ENCODE results near the gene GBF1.

Gene GBF1

DNA sequence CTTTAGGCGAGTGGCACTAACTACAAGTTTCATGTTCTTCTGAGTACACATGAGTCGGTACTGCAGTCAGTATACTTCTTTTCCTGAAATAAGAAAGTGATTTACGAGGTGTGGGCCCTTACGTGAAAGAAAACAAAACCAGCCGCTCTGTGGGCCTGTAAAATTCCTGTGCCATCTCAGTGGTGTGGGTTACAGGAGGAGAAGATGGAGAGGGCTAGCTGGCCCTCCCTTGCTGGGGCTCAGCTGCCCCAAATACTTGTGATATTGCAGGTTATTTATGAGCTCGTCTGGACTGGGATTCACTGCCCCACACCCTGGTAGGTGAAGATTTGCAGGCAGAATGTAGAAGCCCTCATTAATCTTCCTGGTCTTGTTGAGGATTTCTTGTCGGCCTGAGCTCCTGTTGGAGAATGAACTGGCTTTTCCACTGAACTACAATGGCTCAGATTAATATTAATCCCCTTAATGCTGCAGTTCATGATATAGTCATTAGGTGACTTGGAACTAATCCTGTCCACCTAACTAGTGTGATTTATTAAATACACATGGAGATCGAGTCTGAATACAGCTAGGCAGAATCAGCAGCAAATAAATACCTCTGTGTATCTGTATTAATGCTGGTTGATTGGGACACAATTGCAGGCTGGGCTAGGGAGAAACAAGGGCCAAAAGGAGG lies 68.0 kb downstream of the GBF1 start:
- H3K9me3 Mint-ChIP-seq (ENCODE audit: low read depth), result no peaks in the 10 kb centered on the region
- H3K27me3 Mint-ChIP-seq, result no peaks in the 10 kb centered on the region
- peaks cover 29% of the 10 kb centered on the region for H3K4me1 Mint-ChIP-seq (ENCODE audit: low read depth)
- no peak overlapping the region for H3K27ac Mint-ChIP-seq
- H3K4me3 Mint-ChIP-seq, result no peak overlapping the region
- peaks cover 12% of the 10 kb centered on the region for H3K36me3 Mint-ChIP-seq

DNA sequence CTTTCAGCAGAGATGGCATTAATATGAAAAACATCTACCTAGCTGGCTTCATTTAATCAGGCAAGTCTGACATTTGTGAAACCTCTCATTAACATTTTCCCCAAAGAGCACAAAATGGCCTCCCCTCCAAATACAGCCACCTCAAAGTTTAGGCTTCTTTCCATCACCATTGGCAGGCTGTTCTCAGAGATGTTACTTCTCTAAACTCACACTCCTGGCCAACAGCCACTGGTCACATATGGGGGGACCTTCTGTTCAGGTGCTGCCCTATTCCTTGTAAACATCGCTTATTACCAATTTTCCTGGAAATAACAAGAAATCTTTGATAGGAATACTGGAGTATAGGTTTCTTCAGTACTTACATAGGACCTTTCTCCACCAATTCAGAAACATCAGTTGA lies 69.5 kb downstream of the GBF1 start:
- H3K4me1 Mint-ChIP-seq (ENCODE audit: low read depth), result peaks cover 28% of the 10 kb centered on the region
- no peaks in the 10 kb centered on the region for H3K9me3 Mint-ChIP-seq (ENCODE audit: low read depth)
- H3K27ac Mint-ChIP-seq, result no peak overlapping the region
- peaks cover 14% of the 10 kb centered on the region for H3K36me3 Mint-ChIP-seq
- H3K4me3 Mint-ChIP-seq, result no peak overlapping the region
- no peaks in the 10 kb centered on the region for H3K27me3 Mint-ChIP-seq

DNA sequence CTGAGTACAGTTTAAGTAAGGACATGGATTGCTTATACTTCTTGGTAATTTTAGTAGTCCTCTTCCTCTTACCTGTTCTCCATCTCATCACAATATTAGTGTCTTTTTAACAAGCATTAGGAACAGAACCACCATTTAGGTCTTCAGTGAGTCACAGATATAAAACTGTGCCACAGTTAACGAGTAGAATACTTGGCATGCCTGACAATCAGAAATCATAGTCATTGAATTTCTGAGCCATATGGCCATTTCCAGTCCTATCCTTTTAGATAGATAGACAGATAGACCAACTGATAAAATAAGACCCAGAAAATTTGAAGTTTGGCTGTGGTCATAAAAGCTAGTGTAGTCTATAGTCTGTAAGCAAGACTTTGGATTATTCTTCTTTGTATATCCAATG lies 71.1 kb downstream of the GBF1 start:
- H3K27ac Mint-ChIP-seq, result no peak overlapping the region
- H3K9me3 Mint-ChIP-seq (ENCODE audit: low read depth), result no peaks in the 10 kb centered on the region
- no peaks in the 10 kb centered on the region for H3K27me3 Mint-ChIP-seq
- no peak overlapping the region for H3K4me3 Mint-ChIP-seq
- H3K36me3 Mint-ChIP-seq, result peaks cover 14% of the 10 kb centered on the region
- H3K4me1 Mint-ChIP-seq (ENCODE audit: low read depth), result peaks cover 25% of the 10 kb centered on the region

DNA sequence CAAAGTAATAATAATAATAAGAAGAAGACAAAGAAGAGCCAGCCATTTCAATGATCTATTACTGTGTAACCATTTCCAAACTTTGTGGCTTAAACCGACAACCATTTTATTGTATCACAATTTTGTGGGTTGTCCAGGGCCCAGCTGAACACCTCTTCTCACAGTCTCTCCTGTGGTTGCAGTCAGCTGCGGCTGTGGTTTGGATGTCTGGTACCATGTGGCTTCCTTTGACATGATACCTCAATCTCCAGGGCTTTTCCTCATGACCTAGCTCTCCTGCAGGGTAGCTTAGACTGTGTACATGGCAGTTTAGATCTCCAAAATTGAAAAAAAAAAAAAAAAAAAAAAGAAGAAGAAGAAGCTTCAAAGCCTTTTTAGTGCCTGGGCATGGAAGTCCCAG lies 77.6 kb downstream of the GBF1 start:
- peaks cover 4% of the 10 kb centered on the region for H3K36me3 Mint-ChIP-seq
- H3K27ac Mint-ChIP-seq, result no peak overlapping the region
- H3K9me3 Mint-ChIP-seq (ENCODE audit: low read depth), result no peaks in the 10 kb centered on the region
- no peaks in the 10 kb centered on the region for H3K27me3 Mint-ChIP-seq
- H3K4me3 Mint-ChIP-seq, result no peak overlapping the region
- H3K4me1 Mint-ChIP-seq (ENCODE audit: low read depth), result peaks cover 29% of the 10 kb centered on the region

DNA sequence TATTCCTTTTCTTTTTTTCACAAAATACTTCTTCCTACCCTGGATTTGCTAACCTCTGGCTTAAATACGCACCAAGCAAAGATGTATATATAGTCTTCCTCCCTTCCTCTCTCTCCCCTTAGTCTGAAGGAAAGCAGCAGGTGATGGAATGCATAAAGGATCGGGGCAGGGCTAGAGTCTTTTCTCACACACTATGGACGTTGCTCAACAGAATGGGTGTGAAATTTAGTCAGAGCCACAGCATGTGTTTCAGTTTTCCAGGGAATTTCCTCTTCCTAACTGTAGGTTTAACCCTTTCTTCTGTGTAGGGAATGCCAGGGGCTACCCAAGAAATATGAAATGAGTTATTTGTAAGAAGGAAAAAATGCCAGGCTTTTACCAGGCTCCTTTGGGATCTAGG lies 78.7 kb downstream of the GBF1 start:
- Mint-ChIP-seq H3K4me1 (ENCODE audit: low read depth) (peaks cover 29% of the 10 kb centered on the region), H3K36me3 (peaks cover 4% of the 10 kb centered on the region), H3K27me3 (no peaks in the 10 kb centered on the region), H3K27ac (no peak overlapping the region), H3K9me3 (ENCODE audit: low read depth) (no peaks in the 10 kb centered on the region), H3K4me3 (no peak overlapping the region)

DNA sequence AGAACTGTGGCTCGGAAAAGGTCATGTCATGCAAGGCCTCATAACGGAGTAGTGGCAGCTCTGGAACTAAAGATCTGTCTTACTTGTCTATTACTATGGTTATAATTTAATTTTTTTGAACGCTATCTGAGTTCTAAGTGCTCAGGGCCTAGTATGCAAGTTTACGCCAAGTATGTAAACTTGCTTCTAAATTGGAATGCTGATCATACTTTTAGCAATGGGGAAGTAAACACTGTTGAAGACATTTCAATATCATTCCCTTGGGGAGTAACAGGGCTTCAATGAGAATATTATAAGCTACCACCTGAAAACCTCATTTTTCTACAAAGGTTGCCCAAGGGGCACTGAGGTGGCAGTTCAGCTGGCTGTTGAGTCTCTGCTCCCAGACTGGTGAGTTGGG lies 80.7 kb downstream of the GBF1 start:
- peaks cover 2% of the 10 kb centered on the region for H3K36me3 Mint-ChIP-seq
- no peak overlapping the region for H3K27ac Mint-ChIP-seq
- no peaks in the 10 kb centered on the region for H3K27me3 Mint-ChIP-seq
- H3K4me3 Mint-ChIP-seq, result no peak overlapping the region
- H3K9me3 Mint-ChIP-seq (ENCODE audit: low read depth), result no peaks in the 10 kb centered on the region
- H3K4me1 Mint-ChIP-seq (ENCODE audit: low read depth), result peaks cover 25% of the 10 kb centered on the region

DNA sequence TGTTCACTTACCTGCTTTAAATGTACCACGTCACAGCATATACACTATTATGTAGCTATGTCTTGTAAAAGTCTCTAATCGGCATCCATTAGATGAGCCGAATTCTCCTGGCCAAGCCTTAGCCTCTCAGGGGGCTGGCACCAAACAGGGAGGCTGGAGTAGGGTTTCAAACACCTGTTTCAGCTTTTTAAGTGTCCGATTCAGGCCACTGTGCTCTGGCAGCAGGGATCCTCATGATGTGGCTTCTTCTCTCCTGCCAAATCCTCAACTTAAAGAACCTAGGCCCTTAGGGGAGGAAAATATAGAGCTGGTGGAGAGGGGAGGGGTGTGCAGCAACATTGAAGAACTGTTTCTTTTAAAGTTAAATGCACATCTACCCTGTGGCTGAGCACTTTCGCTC lies 81.7 kb downstream of the GBF1 start:
- H3K4me3 Mint-ChIP-seq, result no peak overlapping the region
- H3K27me3 Mint-ChIP-seq, result no peaks in the 10 kb centered on the region
- no peak overlapping the region for H3K27ac Mint-ChIP-seq
- H3K36me3 Mint-ChIP-seq, result peaks cover 2% of the 10 kb centered on the region
- H3K4me1 Mint-ChIP-seq (ENCODE audit: low read depth), result peaks cover 23% of the 10 kb centered on the region
- H3K9me3 Mint-ChIP-seq (ENCODE audit: low read depth), result no peaks in the 10 kb centered on the region

DNA sequence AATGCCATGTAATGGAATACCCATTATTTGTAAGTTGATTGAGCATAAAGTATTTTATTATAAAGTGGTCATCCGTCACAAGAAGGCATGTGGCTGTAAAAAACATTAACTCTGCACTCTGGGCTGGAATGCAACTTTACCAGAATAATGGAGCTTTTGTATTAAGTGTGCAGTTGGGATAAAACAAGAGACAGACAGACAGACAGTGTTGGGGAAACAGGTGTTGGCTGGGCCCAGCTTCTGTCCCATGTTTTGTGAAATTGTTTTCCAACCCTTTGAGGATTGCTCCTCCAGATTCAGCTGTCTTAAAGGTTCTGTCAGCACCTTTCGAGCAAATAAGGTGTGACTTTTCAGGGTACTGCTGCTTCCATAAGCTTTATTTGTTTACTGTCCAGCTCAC lies 82.3 kb downstream of the GBF1 start:
- H3K36me3 Mint-ChIP-seq, result no peaks in the 10 kb centered on the region
- H3K9me3 Mint-ChIP-seq (ENCODE audit: low read depth), result no peaks in the 10 kb centered on the region
- H3K4me3 Mint-ChIP-seq, result no peak overlapping the region
- H3K4me1 Mint-ChIP-seq (ENCODE audit: low read depth), result peaks cover 17% of the 10 kb centered on the region
- H3K27ac Mint-ChIP-seq, result no peak overlapping the region
- no peaks in the 10 kb centered on the region for H3K27me3 Mint-ChIP-seq

DNA sequence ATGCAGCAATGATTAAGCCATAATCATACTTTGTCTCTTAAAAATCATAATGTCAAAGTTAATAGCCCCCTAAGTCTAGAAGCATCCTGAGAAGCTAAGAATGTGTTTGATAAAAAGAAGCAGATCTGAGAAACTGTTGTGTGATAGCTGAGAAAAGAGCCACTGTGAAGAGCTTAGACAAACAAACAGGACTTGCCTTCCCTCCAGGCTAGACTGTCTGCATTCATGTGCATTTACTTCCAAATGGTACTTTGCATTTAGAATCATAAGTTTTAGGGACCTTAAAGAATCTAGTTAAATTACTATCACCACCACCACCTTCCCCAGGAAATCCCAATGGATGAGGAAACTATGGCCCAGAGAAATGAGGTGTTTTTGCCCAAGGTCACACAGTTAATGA lies 87.4 kb downstream of the GBF1 start:
- H3K4me1 Mint-ChIP-seq (ENCODE audit: low read depth), result peaks cover 5% of the 10 kb centered on the region
- no peak overlapping the region for H3K4me3 Mint-ChIP-seq
- H3K36me3 Mint-ChIP-seq, result no peaks in the 10 kb centered on the region
- no peak overlapping the region for H3K27ac Mint-ChIP-seq
- H3K27me3 Mint-ChIP-seq, result no peaks in the 10 kb centered on the region
- H3K9me3 Mint-ChIP-seq (ENCODE audit: low read depth), result no peaks in the 10 kb centered on the region

DNA sequence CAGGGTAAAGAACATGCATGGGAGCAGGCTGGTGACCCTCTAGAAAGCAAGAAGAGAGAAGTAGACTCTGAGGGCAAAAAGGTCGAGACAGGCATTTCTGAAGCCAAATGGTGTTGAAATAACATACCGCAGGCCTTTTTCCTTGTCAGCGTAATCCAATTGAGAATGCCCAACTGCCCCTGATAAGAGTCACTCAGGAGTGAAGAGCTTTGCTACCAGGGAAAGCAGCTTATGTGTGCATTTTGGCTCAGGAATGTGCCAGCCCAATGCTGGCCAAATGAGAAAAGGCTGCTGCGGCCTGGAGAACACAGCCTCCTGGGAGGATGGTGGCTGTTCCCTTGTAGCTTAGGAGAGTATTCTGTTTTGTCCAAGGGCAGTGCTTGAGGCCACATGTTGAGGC lies 88.8 kb downstream of the GBF1 start:
- Mint-ChIP-seq H3K4me3 (no peak overlapping the region), H3K4me1 (ENCODE audit: low read depth) (peaks cover 7% of the 10 kb centered on the region), H3K36me3 (no peaks in the 10 kb centered on the region), H3K27me3 (no peaks in the 10 kb centered on the region), H3K27ac (no peak overlapping the region), H3K9me3 (ENCODE audit: low read depth) (no peaks in the 10 kb centered on the region)

DNA sequence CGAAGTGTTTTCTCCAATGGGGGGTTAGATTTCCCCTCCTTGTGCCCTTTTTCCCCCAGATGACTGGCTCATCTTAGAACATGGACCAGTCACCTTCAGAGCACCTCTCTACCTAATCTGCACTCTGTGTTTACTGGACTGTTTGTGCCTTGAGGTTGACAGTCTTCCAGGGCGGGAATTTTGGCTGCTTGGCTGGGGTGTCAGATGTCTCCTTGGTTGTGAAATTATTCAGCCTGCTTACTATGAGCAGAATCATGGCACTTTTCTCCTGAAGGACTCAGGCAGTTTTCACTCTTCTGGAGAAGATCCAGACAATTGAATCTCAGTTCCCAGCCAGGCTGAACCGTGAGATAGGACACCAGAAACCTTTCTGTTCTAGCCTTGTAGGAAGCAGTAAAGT lies 89.9 kb downstream of the GBF1 start:
- no peaks in the 10 kb centered on the region for H3K36me3 Mint-ChIP-seq
- no peaks in the 10 kb centered on the region for H3K27me3 Mint-ChIP-seq

DNA sequence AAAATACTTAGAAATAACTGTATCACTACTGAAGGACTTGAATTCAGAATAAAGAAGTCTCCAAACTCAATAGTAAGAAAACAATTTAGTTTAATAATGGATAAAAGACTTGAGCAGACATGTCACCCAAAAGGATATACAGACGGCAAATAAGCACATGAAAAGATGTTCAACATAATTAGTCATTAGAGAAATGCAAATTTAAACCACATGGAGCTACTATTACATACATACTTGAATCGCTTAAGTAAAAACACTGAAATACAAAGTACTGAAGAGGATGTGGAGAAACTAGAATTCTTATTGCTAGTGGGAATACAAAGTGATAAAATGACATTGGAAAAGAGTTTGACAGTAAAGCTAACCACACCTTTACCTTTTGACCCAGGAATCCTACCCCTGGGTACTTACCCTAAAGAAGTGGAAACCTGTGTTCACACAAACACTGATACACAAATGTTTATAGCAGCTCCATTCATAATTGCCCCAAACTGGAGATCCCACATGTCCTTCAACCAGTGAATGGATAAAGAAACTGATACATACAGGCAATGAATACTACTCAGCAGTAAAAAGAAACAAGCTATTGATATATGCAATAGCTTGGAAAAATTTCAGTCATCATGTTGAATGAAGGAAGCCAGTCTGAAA lies 95.8 kb downstream of the GBF1 start:
- H3K27ac Mint-ChIP-seq, result peak overlapping the region; percentile 22
- peaks cover 15% of the 10 kb centered on the region for H3K4me1 Mint-ChIP-seq (ENCODE audit: low read depth)
- H3K9me3 Mint-ChIP-seq (ENCODE audit: low read depth), result no peaks in the 10 kb centered on the region
- H3K27me3 Mint-ChIP-seq, result no peaks in the 10 kb centered on the region
- H3K4me3 Mint-ChIP-seq, result no peak overlapping the region
- no peaks in the 10 kb centered on the region for H3K36me3 Mint-ChIP-seq

More for the DNA sequence above, 89.9 kb downstream of the GBF1 start:
- Mint-ChIP-seq H3K4me1 (ENCODE audit: low read depth) (peaks cover 6% of the 10 kb centered on the region), H3K9me3 (ENCODE audit: low read depth) (no peaks in the 10 kb centered on the region), H3K27ac (no peak overlapping the region), H3K4me3 (no peak overlapping the region)

DNA sequence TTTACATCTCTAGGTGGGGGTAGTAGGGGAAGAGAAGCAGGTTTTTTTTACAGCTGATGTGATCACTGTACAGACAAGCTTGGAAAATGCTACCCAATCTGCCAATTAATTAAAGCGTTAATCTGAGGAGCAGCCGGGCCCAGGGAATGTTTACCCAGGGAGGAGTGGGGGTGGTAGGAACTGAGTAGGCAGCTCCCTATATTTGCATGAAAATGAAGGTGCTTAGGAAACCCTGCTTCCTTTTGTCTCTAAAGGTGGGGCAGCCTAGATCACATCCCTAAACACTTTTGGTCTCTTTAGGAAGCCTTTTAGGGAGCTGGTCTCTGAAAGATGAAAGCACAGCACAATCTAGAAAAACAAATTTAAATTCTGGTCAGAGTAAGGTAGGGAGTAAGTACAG lies 97.1 kb downstream of the GBF1 start:
- H3K4me3 Mint-ChIP-seq, result no peak overlapping the region
- peaks cover 17% of the 10 kb centered on the region for H3K4me1 Mint-ChIP-seq (ENCODE audit: low read depth)
- no peaks in the 10 kb centered on the region for H3K27me3 Mint-ChIP-seq
- no peaks in the 10 kb centered on the region for H3K36me3 Mint-ChIP-seq
- H3K9me3 Mint-ChIP-seq (ENCODE audit: low read depth), result no peaks in the 10 kb centered on the region
- no peak overlapping the region for H3K27ac Mint-ChIP-seq

DNA sequence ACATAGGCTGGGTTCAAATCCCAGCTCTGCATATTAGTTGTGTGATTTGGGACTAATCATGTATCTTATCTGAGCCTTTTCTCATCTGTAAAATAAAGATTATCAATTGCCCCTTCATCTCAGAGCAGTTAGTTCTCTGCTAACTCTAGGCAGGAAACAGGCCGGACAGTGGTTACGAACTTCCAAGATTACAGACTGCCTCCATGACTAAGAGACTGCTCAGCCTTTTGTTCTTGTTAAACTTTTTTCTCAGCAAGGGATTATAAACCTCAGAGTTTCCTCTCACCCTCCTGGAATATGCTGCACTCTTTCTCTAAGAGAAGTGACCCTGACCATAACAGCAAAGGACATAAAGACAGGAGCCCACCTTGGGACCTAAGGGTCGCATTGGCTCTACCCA lies 97.6 kb downstream of the GBF1 start:
- Mint-ChIP-seq H3K9me3 (ENCODE audit: low read depth) (no peaks in the 10 kb centered on the region), H3K27ac (no peak overlapping the region), H3K27me3 (no peaks in the 10 kb centered on the region), H3K4me3 (no peak overlapping the region), H3K36me3 (no peaks in the 10 kb centered on the region), H3K4me1 (ENCODE audit: low read depth) (peaks cover 15% of the 10 kb centered on the region)

DNA sequence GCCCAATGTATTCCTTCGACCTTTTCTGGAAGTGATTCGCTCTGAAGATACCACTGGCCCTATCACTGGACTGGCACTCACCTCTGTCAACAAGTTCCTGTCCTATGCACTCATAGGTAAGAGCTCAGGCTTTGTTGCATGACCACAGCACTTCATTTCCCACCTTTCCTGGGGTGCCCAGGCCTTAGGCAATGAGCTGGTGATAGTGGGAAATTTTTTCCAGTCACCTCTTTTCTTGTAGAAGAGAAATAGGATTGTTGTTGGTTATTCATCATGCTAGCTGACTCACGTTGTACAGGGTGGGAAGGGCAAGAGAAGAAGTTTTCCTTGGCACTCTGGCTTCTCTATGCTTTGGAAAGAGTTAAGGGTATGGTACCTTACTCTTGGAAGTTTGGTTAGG lies 98.7 kb downstream of the GBF1 start:
- Mint-ChIP-seq H3K27ac (no peak overlapping the region), H3K4me1 (ENCODE audit: low read depth) (peaks cover 13% of the 10 kb centered on the region), H3K36me3 (no peaks in the 10 kb centered on the region), H3K9me3 (ENCODE audit: low read depth) (no peaks in the 10 kb centered on the region), H3K4me3 (no peak overlapping the region), H3K27me3 (no peaks in the 10 kb centered on the region)

DNA sequence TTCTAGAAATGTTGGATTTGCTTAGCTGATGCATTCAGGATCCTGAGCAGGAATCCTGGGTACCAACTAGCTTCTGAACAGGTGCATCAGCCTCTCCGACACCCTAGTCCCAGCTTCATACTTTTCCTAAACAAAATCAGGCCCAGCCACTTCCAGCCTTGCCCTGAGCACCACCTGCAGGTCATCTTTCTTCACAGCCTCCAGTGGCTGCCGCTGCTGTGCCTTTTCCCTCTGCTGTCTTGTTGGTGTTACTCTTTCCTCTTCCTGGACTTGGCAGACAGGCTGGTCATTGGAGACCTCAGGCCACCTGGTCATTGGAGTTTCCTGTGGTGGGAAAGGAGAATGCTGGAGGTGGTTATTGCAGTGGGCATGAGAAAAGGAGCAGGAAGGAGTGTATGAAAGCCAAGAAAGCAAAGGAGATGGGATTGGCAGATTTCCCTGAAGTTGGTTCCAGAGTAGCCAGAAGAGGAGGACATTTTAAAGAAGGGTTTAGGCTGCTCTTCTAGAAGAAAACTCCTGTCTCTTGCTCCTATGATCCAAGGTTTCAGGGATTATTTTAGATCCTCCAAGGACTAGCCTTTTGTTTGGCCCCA lies 102.0 kb downstream of the GBF1 start:
- no peaks in the 10 kb centered on the region for H3K27me3 Mint-ChIP-seq
- no peaks in the 10 kb centered on the region for H3K36me3 Mint-ChIP-seq
- H3K27ac Mint-ChIP-seq, result peak overlapping the region; percentile 22
- no peak overlapping the region for H3K4me3 Mint-ChIP-seq
- peaks cover 2% of the 10 kb centered on the region for H3K4me1 Mint-ChIP-seq (ENCODE audit: low read depth)
- no peaks in the 10 kb centered on the region for H3K9me3 Mint-ChIP-seq (ENCODE audit: low read depth)

Measured in activated naive CD8-positive, alpha-beta T cell (primary cell).